Measurements from ENCODE around the gene C12orf54.

Gene C12orf54

GRCh38 chr12:48445538-48445937 lies 36.8 kb upstream of the C12orf54 start:
- Histone ChIP-seq H3K4me2 (ENCODE audit: low read length, poor library complexity, severe bottlenecking) (no peak overlapping the region), H3K9me3 (ENCODE audit: control insufficient read depth, low read length) (no peaks in the 10 kb centered on the region), H2BK12ac (ENCODE audit: low read length in 2 of 2) (no peak overlapping the region), H3K27me3 (ENCODE audit: control insufficient read depth in 1 of 2, insufficient read depth in 1 of 2, low read length in 2 of 2) (peaks cover 0 to 3% of the 10 kb centered on the region in 2 experiments), H3K9ac (ENCODE audit: low read length) (peak overlapping the region; percentile 33), H4K8ac (ENCODE audit: low read length) (no peak overlapping the region), H2BK120ac (ENCODE audit: low read depth, low read length) (no peak overlapping the region), H3K27ac (ENCODE audit: low read length, poor library complexity, severe bottlenecking) (no peak overlapping the region), H2BK5ac (ENCODE audit: low read depth, low read length, poor library complexity, severe bottlenecking) (no peak overlapping the region), H2BK15ac (ENCODE audit: low read depth, poor library complexity, severe bottlenecking) (no peak overlapping the region), H2AK5ac (ENCODE audit: low read length, severe bottlenecking) (no peak overlapping the region), H3K23ac (ENCODE audit: low read length in 2 of 2) (no peak overlapping the region), H3K4me1 (ENCODE audit: control insufficient read depth, insufficient read depth, low read depth, low read length) (no peaks in the 10 kb centered on the region), H3K4ac (ENCODE audit: low read depth in 1 of 2, low read length in 2 of 2) (no peak overlapping the region), H3K4me3 (ENCODE audit: insufficient read depth in 1 of 2, low read depth in 1 of 2, low read length in 2 of 2) (no peak overlapping the region), H2AFZ (ENCODE audit: low read depth, low read length) (no peak overlapping the region), H3K14ac (ENCODE audit: low read length in 2 of 2) (no peak overlapping the region), H3K79me1 (replicated peaks; ENCODE audit: low read length, poor library complexity, severe bottlenecking) (no peaks in the 10 kb centered on the region), H3K18ac (ENCODE audit: low read depth in 1 of 2, low read length in 2 of 2) (no peak overlapping the region), H4K91ac (ENCODE audit: low read length) (no peak overlapping the region), H3K36me3 (ENCODE audit: control insufficient read depth in 1 of 2, insufficient read depth in 2 of 2, low read depth in 1 of 2, low read length in 2 of 2) (no peaks in the 10 kb centered on the region)
- WGBS: 50% methylated on average over 2 of the region's 3 CpGs
- DNase-seq: no peak

GRCh38 chr12:48446161-48446776 lies 36.0 kb upstream of the C12orf54 start:
- Histone ChIP-seq H4K91ac (ENCODE audit: low read length) (no peak overlapping the region), H3K4ac (ENCODE audit: low read depth in 1 of 2, low read length in 2 of 2) (no peak overlapping the region), H2BK12ac (ENCODE audit: low read length in 2 of 2) (no peak overlapping the region), H3K4me3 (ENCODE audit: insufficient read depth in 1 of 2, low read depth in 1 of 2, low read length in 2 of 2) (peak overlapping the region in 1 of 2 experiments; percentile 20), H3K27me3 (ENCODE audit: control insufficient read depth in 1 of 2, insufficient read depth in 1 of 2, low read length in 2 of 2) (peaks cover 0 to 3% of the 10 kb centered on the region in 2 experiments), H4K8ac (ENCODE audit: low read length) (no peak overlapping the region), H2BK120ac (ENCODE audit: low read depth, low read length) (no peak overlapping the region), H2BK5ac (ENCODE audit: low read depth, low read length, poor library complexity, severe bottlenecking) (no peak overlapping the region), H3K4me2 (ENCODE audit: low read length, poor library complexity, severe bottlenecking) (no peak overlapping the region), H3K79me1 (replicated peaks; ENCODE audit: low read length, poor library complexity, severe bottlenecking) (no peaks in the 10 kb centered on the region), H3K14ac (ENCODE audit: low read length in 2 of 2) (no peak overlapping the region), H3K27ac (ENCODE audit: low read length, poor library complexity, severe bottlenecking) (no peak overlapping the region), H3K9me3 (ENCODE audit: control insufficient read depth, low read length) (no peaks in the 10 kb centered on the region), H3K36me3 (ENCODE audit: control insufficient read depth in 1 of 2, insufficient read depth in 2 of 2, low read depth in 1 of 2, low read length in 2 of 2) (no peaks in the 10 kb centered on the region), H3K4me1 (ENCODE audit: control insufficient read depth, insufficient read depth, low read depth, low read length) (no peaks in the 10 kb centered on the region), H3K18ac (ENCODE audit: low read depth in 1 of 2, low read length in 2 of 2) (no peak overlapping the region), H2AFZ (ENCODE audit: low read depth, low read length) (no peak overlapping the region), H3K9ac (ENCODE audit: low read length) (peak overlapping the region; percentile 33), H2BK15ac (ENCODE audit: low read depth, poor library complexity, severe bottlenecking) (no peak overlapping the region), H3K23ac (ENCODE audit: low read length in 2 of 2) (no peak overlapping the region), H2AK5ac (ENCODE audit: low read length, severe bottlenecking) (no peak overlapping the region)
- 78% methylated on average over 1 of the region's 4 CpGs for WGBS
- DNase-seq: no peak

GRCh38 chr12:48447755-48448154 lies 34.5 kb upstream of the C12orf54 start:
- WGBS: 94% methylated on average over 1 of the region's 1 CpG
- H2BK12ac ChIP-seq (ENCODE audit: low read length in 2 of 2): no peak overlapping the region
- H2BK15ac ChIP-seq (ENCODE audit: low read depth, poor library complexity, severe bottlenecking): no peak overlapping the region
- no peak overlapping the region for H4K91ac ChIP-seq (ENCODE audit: low read length)
- H3K9me3 ChIP-seq (ENCODE audit: control insufficient read depth, low read length): no peaks in the 10 kb centered on the region
- H3K36me3 ChIP-seq (ENCODE audit: control insufficient read depth in 1 of 2, insufficient read depth in 2 of 2, low read depth in 1 of 2, low read length in 2 of 2): no peaks in the 10 kb centered on the region
- no peak overlapping the region for H3K14ac ChIP-seq (ENCODE audit: low read length in 2 of 2)
- H2BK5ac ChIP-seq (ENCODE audit: low read depth, low read length, poor library complexity, severe bottlenecking): no peak overlapping the region
- H3K4me3 ChIP-seq (ENCODE audit: insufficient read depth in 1 of 2, low read depth in 1 of 2, low read length in 2 of 2): no peak overlapping the region
- no peaks in the 10 kb centered on the region for H3K79me1 ChIP-seq (replicated peaks; ENCODE audit: low read length, poor library complexity, severe bottlenecking)
- DNase-seq: no peak
- H2AK5ac ChIP-seq (ENCODE audit: low read length, severe bottlenecking): no peak overlapping the region
- H4K8ac ChIP-seq (ENCODE audit: low read length): no peak overlapping the region
- no peak overlapping the region for H3K18ac ChIP-seq (ENCODE audit: low read depth in 1 of 2, low read length in 2 of 2)
- no peak overlapping the region for H3K23ac ChIP-seq (ENCODE audit: low read length in 2 of 2)
- H3K4ac ChIP-seq (ENCODE audit: low read depth in 1 of 2, low read length in 2 of 2): no peak overlapping the region
- H3K4me2 ChIP-seq (ENCODE audit: low read length, poor library complexity, severe bottlenecking): no peak overlapping the region
- no peak overlapping the region for H2BK120ac ChIP-seq (ENCODE audit: low read depth, low read length)
- H2AFZ ChIP-seq (ENCODE audit: low read depth, low read length): no peak overlapping the region
- no peak overlapping the region for H3K27ac ChIP-seq (ENCODE audit: low read length, poor library complexity, severe bottlenecking)
- peaks cover 0 to 3% of the 10 kb centered on the region in 2 experiments for H3K27me3 ChIP-seq (ENCODE audit: control insufficient read depth in 1 of 2, insufficient read depth in 1 of 2, low read length in 2 of 2)
- no peak overlapping the region for H3K9ac ChIP-seq (ENCODE audit: low read length)
- no peaks in the 10 kb centered on the region for H3K4me1 ChIP-seq (ENCODE audit: control insufficient read depth, insufficient read depth, low read depth, low read length)

- H3K27me3 ChIP-seq (ENCODE audit: control insufficient read depth in 1 of 2, insufficient read depth in 1 of 2, low read length in 2 of 2): peaks cover 0 to 3% of the 10 kb centered on the region in 2 experiments
- no peaks in the 10 kb centered on the region for H3K79me1 ChIP-seq (replicated peaks; ENCODE audit: low read length, poor library complexity, severe bottlenecking)
- no peak overlapping the region for H2AK5ac ChIP-seq (ENCODE audit: low read length, severe bottlenecking)
- H3K14ac ChIP-seq (ENCODE audit: low read length in 2 of 2): no peak overlapping the region
- no peak overlapping the region for H3K23ac ChIP-seq (ENCODE audit: low read length in 2 of 2)
- no peak overlapping the region for H2BK12ac ChIP-seq (ENCODE audit: low read length in 2 of 2)
- H4K91ac ChIP-seq (ENCODE audit: low read length): no peak overlapping the region
- no CpG with 5 or more reads among the region's 1 CpG for WGBS
- H3K36me3 ChIP-seq (ENCODE audit: control insufficient read depth in 1 of 2, insufficient read depth in 2 of 2, low read depth in 1 of 2, low read length in 2 of 2): no peaks in the 10 kb centered on the region
- no peak for DNase-seq
- H3K4me3 ChIP-seq (ENCODE audit: insufficient read depth in 1 of 2, low read depth in 1 of 2, low read length in 2 of 2): no peak overlapping the region
- H4K8ac ChIP-seq (ENCODE audit: low read length): no peak overlapping the region
- H3K9ac ChIP-seq (ENCODE audit: low read length): no peak overlapping the region
- H3K4me1 ChIP-seq (ENCODE audit: control insufficient read depth, insufficient read depth, low read depth, low read length): no peaks in the 10 kb centered on the region
- H3K4me2 ChIP-seq (ENCODE audit: low read length, poor library complexity, severe bottlenecking): no peak overlapping the region
- H2BK5ac ChIP-seq (ENCODE audit: low read depth, low read length, poor library complexity, severe bottlenecking): no peak overlapping the region
- no peak overlapping the region for H3K18ac ChIP-seq (ENCODE audit: low read depth in 1 of 2, low read length in 2 of 2)
- H3K4ac ChIP-seq (ENCODE audit: low read depth in 1 of 2, low read length in 2 of 2): no peak overlapping the region
- no peaks in the 10 kb centered on the region for H3K9me3 ChIP-seq (ENCODE audit: control insufficient read depth, low read length)
- no peak overlapping the region for H2AFZ ChIP-seq (ENCODE audit: low read depth, low read length)
- no peak overlapping the region for H2BK120ac ChIP-seq (ENCODE audit: low read depth, low read length)
- no peak overlapping the region for H3K27ac ChIP-seq (ENCODE audit: low read length, poor library complexity, severe bottlenecking)
- no peak overlapping the region for H2BK15ac ChIP-seq (ENCODE audit: low read depth, poor library complexity, severe bottlenecking)
These were observed 30.9 kb upstream of the C12orf54 start for GRCh38 chr12:48451372-48451771.
